Heart left ventricle (tissue), 16 donors: ENCODE measurements around the gene JAKMIP1. TPM values are rescaled to one million over a fixed set of nuclear protein-coding genes. Genes with fewer than 3 reads are reported as not detected.
A peak's percentile ranks its signal among the peaks of the same experiment; 100 is the strongest.

ENCODE experiments used
- ATAC-seq, 4 donors: fragments of 200-7000 bp; cut with Tn5 transposase; one replicate each; pipeline ENCODE4 v1.9.1; 2020 to 2022; ENCODE audit warnings: moderate library complexity in 4 of 4, mild to moderate bottlenecking in 3 of 4, moderate number of reproducible peaks in 1 of 4
- DNase-seq, 5 donors: peaks; one replicate each; pipeline ENCODE4 v3.0.0-alpha.2; 2020
- H3K27ac ChIP-seq, 12 donors: fragments of 200-600 bp; sonication (generic) in 4 of 12; one replicate each; pipeline versions ENCODE4 v1.5.0 to v1.8.0; 2016 to 2022; ENCODE audit warnings: mild to moderate bottlenecking in 2 of 12
- H3K27me3 ChIP-seq, 9 donors: fragments of 200-600 bp; sonication (generic) in 2 of 9; one replicate each; pipeline versions ENCODE4 v1.5.1 to v1.8.0; 2016 to 2022; ENCODE audit warnings: mild to moderate bottlenecking in 3 of 9
- H3K36me3 ChIP-seq, 9 donors: fragments of 200-600 bp; sonication (generic) in 2 of 9; one replicate each; pipeline versions ENCODE4 v1.5.0 to v1.8.0; 2018 to 2022; ENCODE audit warnings: mild to moderate bottlenecking in 2 of 9
- H3K4me1 ChIP-seq, 12 donors: fragments of 200-600 bp; sonication (generic) in 4 of 12; one replicate each; pipeline versions ENCODE4 v1.5.0 to v1.8.0; 2016 to 2022; ENCODE audit warnings: mild to moderate bottlenecking in 3 of 12
- H3K4me3 ChIP-seq, 12 donors: fragments of 200-600 bp; sonication (generic) in 4 of 12; one replicate each; pipeline versions ENCODE4 v1.5.0 to v1.8.0; 2017 to 2022; ENCODE audit warnings: mild to moderate bottlenecking in 9 of 12, moderate library complexity in 4 of 12
- H3K9me3 ChIP-seq, 12 donors: fragments of 200-600 bp; sonication (generic) in 4 of 12; one replicate each; pipeline versions ENCODE4 v1.5.0 to v1.8.0; 2016 to 2022; ENCODE audit warnings: mild to moderate bottlenecking in 1 of 12
- CTCF ChIP-seq, 12 donors: fragments of 200-600 bp; sonication (generic) in 4 of 12; IDR thresholded peaks; one replicate each; pipeline versions ENCODE4 v1.5.0 to v1.8.0; 2018 to 2022; ENCODE audit warnings: antibody characterized with exemption in 12 of 12, mild to moderate bottlenecking in 5 of 12
- POLR2A ChIP-seq, 2 donors: fragments of 450-650 bp; IDR thresholded peaks; one replicate each; pipeline ENCODE4 v1.6.1; 2017; ENCODE audit warnings: antibody characterized with exemption in 2 of 2, mild to moderate bottlenecking in 2 of 2, moderate library complexity in 2 of 2
- WGBS, 4 donors: extraction: QIAGEN DNeasy Blood & Tissue Kit in 2 of 4; methylation state at CpG; one replicate each; pipeline versions ENCODE4 v1.1.5 to v1.1.7; 2013 to 2018; 5-methylcytosine and 5-hydroxymethylcytosine counted together
- intact Hi-C, 10 donors: fragments of 100-400 bp; cut with DNase I; formaldehyde crosslinking; loops; one replicate each; pipeline versions ENCODE4 v1.11.1 to v1.14.2; 2022
- polyA plus RNA-seq, 2 donors: library from polyadenylated mRNA; stranded (reverse); fragments of 200-250 nt; gene quantifications; one replicate each; pipeline ENCODE4 v1.2.3, GENCODE V29; 2013
- total RNA-seq, 9 donors: library from RNA; depleted of rRNA in 2 of 9; stranded (reverse); fragments of >200 nt in 2 of 9; fragmentation: NEBNext Ultra II Directional in 3 of 9; extraction: Animal tissue kit (Norgen Biotek cat#: 25700) in 3 of 9; gene quantifications; one replicate each; pipeline versions ENCODE4 v1.1.0 to v1.2.4, GENCODE V29; 2016 to 2023
- donor health status: ischemic (EF 13 %, LVEDD 7.1; RV severe dilation, severe dysfunction).
- donor health status: healthy with polysubstance abuse.
- donor health status: DM: no; HTN: yes; CAD: no.
- donor health status: DM: no; HTN: no; CAD: no.
- donor health status: ischemic (EF 25% LVEDD 6.9; RV normal size, moderate dysfunction).
- donor health status: ischemic (EF 25% LVEDD 5.7; RV mildly dilated, moderate dysfunction).
- donor health status: healthy.
- donor health status: DM: yes; HTN: yes; CAD: no.
- donor health status: ischemic (EF 35%, LVEDD 5.7; RV mildly dilated, moderate dysfunction).
- donor health status: nonischemic (EF 11% LVEDD 7.7; RV severe dilation, severe dysfunction).
- donor health status: DM: yes; HTN: yes; CAD: no.
- donor health status: PGD.
- donor health status: ischemic (EF 29% LVEDD 5.4; RV normal size, mild dysfunction).
- donor health status: nonischemic (EF 23%, LVEDD 6.1; RV moderate dilation, normal function).

Gene JAKMIP1
- total and polyA plus RNA-seq, 11 donors: 0.01 to 0.99 (median 0.23) TPM; not detected in 6

DNA sequence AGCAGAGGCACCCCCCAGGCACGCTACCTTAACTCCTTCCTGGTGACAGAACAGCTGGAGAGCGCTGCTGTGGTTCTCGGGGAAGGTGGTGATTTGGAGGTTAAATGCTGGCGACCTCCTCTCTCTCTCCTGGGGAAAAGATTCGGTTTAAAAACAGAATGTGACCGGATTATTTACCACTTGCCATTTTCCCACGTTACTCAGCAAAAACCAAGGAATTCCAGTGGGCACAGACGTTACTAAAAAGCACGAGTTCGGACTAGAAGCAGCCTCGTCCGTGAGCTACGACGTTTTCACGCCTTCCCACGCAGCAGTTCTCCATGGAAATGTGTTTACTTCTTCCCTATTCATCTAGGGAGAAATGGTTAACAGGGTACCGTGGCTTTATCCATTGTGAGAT, 149.8 kb downstream of the JAKMIP1 start:
- H3K27me3 ChIP-seq: peaks cover 0 to 14% (median 0%) of the 10 kb centered on the region in 9 donors
- no peaks in the 10 kb centered on the region for H3K9me3 ChIP-seq
- H3K27ac ChIP-seq: no peak overlapping the region
- ATAC-seq (no peak), DNase-seq (no peak)
- no peak overlapping the region for H3K4me3 ChIP-seq
- H3K4me1 ChIP-seq: no peaks in the 10 kb centered on the region
- no peak for TF ChIP-seq CTCF (IDR thresholded peaks at IDR 0.05)
- TF ChIP-seq POLR2A (IDR thresholded peaks at IDR 0.05): no peak
- intact Hi-C loops: no loop called here
- WGBS, 4 donors: 59 to 65% (median 64%) methylated on average over 17 of the region's 17 CpGs
- no peaks in the 10 kb centered on the region for H3K36me3 ChIP-seq

GRCh38 chr4:6049985-6050384, 150.4 kb downstream of the JAKMIP1 start:
- DNase-seq (no peak), ATAC-seq (peak in 2 of 4 donors; percentile 22 to 37)
- intact Hi-C loops: no loop called here
- no peaks in the 10 kb centered on the region for H3K9me3 ChIP-seq
- H3K4me3 ChIP-seq: no peak overlapping the region
- H3K27me3 ChIP-seq: peaks cover 0 to 19% (median 0%) of the 10 kb centered on the region in 9 donors
- WGBS, 4 donors: 70 to 79% (median 74%) methylated on average over 7 to 8 of the region's 8 CpGs
- H3K4me1 ChIP-seq: no peaks in the 10 kb centered on the region
- no peak overlapping the region for H3K27ac ChIP-seq
- no peak for TF ChIP-seq POLR2A (IDR thresholded peaks at IDR 0.05)
- no peaks in the 10 kb centered on the region for H3K36me3 ChIP-seq

- H3K27me3 ChIP-seq: peaks cover 0 to 25% (median 1%) of the 10 kb centered on the region in 9 donors
- no peak for ATAC-seq
- H3K4me1 ChIP-seq: no peaks in the 10 kb centered on the region
- H3K9me3 ChIP-seq: no peaks in the 10 kb centered on the region
- DNase-seq: no peak
- TF ChIP-seq CTCF (IDR thresholded peaks at IDR 0.05) (no peak), POLR2A (IDR thresholded peaks at IDR 0.05) (no peak)
- WGBS, 4 donors: 87 to 93% (median 89%) methylated on average over 12 of the region's 12 CpGs
- intact Hi-C loops: no loop called here
- H3K4me3 ChIP-seq: no peak overlapping the region
- H3K27ac ChIP-seq: no peak overlapping the region
- H3K36me3 ChIP-seq: no peaks in the 10 kb centered on the region
Measured at GRCh38 chr4:6049278-6049677, 151.1 kb downstream of the JAKMIP1 start.

- ATAC-seq (no peak), DNase-seq (no peak)
- no peaks in the 10 kb centered on the region for H3K4me1 ChIP-seq
- no peaks in the 10 kb centered on the region for H3K36me3 ChIP-seq
- WGBS, 4 donors: 53 to 70% (median 62%) methylated on average over 12 of the region's 12 CpGs
- H3K27me3 ChIP-seq: peaks cover 0 to 32% (median 3%) of the 10 kb centered on the region in 9 donors
- no peaks in the 10 kb centered on the region for H3K9me3 ChIP-seq
- H3K27ac ChIP-seq: no peak overlapping the region
- no peak overlapping the region for H3K4me3 ChIP-seq
- TF ChIP-seq POLR2A (IDR thresholded peaks at IDR 0.05) (no peak), CTCF (IDR thresholded peaks at IDR 0.05) (no peak)
- intact Hi-C loops: no loop called here
Measured at GRCh38 chr4:6048537-6048936, 151.8 kb downstream of the JAKMIP1 start.

DNA sequence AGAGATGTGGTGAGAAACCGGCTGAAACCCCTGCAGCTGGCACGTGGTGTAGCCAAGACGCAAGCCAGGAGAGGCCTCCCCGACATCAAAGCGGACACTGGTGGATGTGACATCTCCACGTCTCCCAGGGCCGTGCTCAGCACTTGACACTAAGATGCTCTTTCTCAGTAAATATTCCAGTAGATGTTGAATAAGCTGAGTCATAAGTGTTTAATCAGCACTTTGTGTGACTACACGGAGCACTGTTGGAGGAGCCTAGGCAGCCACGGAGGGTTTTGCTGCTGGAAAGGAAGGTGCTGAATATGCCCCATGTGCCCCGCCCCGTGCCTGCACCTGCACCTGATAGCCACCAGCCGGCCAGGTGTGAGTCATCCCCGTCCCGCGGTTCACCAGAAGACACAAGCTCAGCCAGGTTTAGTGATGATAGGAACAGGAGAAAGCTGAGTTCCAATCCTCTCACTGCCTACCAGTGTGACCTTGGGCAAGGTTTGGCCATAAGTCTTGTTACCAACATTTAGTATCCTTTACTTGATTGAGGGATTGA, 153.1 kb downstream of the JAKMIP1 start:
- ATAC-seq (no peak), DNase-seq (no peak)
- H3K9me3 ChIP-seq: no peaks in the 10 kb centered on the region
- intact Hi-C loops: no loop called here
- H3K4me3 ChIP-seq: no peak overlapping the region
- no peaks in the 10 kb centered on the region for H3K36me3 ChIP-seq
- WGBS, 4 donors: 77 to 83% (median 81%) methylated on average over 9 to 15 of the region's 15 CpGs
- peaks cover 0 to 45% (median 3%) of the 10 kb centered on the region in 9 donors for H3K27me3 ChIP-seq
- TF ChIP-seq POLR2A (IDR thresholded peaks at IDR 0.05) (no peak), CTCF (IDR thresholded peaks at IDR 0.05) (no peak)
- no peak overlapping the region for H3K27ac ChIP-seq
- H3K4me1 ChIP-seq: no peaks in the 10 kb centered on the region
